AG08395 (cell line): ENCODE results near the gene DNM3.
A peak's percentile ranks its signal among the peaks of the same experiment; 100 is the strongest.

Source experiments
- DNase-seq: peaks from one replicate; pipeline ENCODE4 v3.0.0; 2012; ENCODE audit warnings: mixed read lengths, low spot score

The DNM3 gene

DNA sequence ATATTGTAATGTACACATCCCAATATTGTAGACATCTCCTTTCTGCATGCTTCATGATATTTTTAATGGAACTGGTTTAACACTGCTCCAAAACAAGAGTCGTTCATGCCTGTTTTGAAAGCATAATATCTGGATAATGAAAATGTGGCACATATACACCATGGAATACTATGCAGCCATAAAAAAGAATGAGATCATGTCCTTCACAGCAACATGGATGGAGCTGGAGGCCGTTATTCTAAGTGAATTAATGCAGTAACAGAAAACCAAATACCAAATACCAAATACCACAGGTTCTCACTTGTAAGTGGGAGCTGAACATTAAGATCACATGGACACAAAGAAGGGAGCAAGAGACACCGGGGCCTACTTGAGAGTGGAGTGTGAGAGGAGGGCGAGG lies 487.0 kb downstream of the DNM3 start:
- DNase-seq, result no peak

DNA sequence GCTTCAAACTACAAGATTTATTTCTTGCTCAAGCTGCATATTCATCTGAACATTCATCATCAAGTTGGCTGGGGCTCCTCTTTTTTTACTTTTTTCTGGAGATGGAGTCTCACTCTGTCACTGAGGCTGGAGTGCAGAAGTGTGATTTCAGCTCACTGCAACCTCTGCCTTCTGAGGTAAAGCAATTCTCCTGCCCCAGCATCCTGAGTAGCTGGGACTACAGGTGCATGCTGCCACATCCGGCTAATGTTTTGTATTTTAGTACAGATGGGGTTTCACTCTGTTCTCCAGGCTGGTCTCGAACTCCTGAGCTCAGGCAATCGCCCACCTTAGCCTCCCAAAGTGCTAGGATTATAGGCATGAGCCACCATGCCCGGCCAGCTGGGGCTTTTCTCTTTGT lies 490.9 kb downstream of the DNM3 start:
- DNase-seq, result no peak

DNA sequence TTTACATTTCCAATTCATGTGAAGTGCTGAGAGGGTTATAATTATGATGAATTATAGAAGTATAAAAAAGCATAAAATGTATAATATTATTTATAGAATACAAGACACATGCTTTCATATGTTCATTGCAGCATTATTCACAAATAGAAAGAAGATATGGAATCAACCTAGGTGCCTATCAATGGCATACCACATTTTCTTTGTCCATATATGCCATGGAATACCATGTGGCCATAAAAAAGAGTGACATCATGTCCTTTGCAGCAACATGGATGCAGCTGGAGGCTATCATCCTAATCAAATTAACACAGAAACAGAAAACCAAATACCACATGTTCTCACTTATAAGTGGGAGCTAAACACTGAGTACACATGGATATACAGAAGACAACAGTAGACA lies 494.1 kb downstream of the DNM3 start:
- no peak for DNase-seq

DNA sequence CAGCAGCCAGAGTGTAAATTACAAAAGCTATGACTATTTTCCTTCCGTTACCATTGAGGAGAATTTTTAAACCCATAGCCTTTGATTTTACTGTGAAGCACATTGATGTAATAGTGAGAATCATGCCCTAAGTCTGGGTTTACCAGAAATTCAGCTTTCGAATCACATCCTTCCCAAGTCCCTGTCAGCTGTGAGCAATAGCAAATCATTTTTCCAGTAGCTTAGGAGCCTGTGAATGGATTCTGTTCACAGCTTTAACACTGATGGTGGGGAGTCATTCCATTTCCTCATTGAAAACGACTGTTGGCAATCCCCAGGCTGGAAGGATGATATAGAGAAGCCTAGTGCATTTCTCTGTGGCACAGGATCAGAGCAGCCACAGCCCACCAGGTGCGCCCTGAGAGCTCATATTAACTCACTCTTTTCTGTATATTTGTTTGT lies 497.0 kb downstream of the DNM3 start:
- no peak for DNase-seq

DNA sequence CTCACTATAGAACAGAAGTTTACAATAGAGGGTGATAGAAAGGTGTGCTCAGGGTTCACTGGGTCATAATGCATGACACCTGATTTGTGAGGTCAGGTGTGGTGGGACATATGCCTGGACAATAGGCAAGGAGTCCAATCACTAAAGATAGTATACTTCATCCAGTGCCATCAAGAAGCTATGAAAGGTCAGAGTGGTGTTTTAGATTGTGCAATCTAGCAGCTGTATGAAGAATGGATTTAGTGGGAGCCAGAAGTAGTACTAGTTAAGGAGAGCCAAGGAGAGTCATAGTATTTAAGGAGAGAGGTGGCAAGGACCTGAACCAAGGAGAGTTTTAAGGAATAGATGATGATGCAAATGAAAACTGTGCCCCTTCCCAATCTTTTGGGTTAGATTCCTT lies 498.5 kb downstream of the DNM3 start:
- DNase-seq, result no peak

DNA sequence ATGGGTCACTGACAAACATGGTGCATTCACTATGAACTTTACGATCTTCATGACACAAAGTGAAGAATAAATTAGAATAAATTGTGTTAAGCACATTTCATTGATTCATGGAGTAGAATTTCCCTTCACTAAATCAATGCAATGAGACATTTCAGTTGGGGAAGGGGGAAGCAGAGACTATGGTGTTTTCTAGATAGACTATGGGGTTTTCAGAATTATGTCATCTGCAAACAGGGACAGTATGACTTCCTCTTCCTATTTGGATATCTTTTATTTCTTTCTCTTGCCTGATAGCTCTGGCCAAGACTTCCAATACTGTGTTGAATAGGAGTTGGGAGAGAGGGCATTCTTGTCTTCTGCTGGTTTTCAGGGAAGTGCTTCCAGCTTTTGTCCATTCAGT lies 499.2 kb downstream of the DNM3 start:
- DNase-seq, result no peak

DNA sequence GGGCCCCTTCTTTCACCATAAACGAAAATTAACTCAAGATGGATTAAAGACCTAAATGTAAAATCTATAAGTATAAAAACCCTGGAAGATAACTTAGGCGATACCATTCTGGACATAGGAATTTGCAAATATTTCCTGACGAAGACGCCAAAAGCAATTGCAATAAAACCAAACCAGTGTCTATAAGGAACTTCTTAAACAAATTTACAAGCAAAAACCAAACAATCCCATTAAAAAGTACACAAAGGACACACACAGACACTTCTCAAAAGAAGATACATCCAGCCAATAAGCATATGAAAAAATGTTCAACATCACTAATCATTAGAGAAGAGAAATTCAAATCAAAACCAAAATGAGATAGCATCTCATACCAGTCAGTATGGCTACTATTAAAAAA lies 500.4 kb downstream of the DNM3 start:
- DNase-seq, result no peak

DNA sequence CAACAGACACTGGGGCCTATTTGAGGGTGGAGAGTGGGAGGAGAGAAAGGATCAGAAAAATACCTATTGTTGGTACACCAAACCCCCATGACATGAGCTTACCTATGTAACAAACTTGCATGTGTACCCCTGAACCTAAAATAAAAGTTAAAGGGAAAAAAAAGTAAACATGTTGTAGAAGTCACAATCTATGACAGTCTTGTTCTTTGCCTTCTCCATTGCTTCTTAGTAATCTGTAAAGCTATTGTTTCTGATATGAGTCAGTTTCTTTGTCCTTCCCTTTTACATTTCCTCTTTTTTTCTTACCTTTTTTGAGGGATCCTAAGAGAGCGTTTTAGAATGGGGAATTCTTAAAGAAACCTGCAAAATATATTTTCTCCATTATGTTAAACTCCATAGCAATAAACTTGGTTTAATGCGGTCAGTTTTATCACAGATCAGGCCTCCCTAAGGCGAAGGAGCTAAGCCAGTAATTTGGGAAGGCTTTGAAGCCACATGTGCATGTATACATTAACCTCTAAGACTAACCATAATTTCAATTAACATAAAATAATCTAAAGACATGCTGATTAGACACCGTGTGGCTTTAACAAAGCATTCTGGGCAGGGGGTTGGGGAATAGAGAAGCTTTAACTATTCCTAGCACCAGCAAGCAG lies 501.4 kb downstream of the DNM3 start:
- no peak for DNase-seq

DNA sequence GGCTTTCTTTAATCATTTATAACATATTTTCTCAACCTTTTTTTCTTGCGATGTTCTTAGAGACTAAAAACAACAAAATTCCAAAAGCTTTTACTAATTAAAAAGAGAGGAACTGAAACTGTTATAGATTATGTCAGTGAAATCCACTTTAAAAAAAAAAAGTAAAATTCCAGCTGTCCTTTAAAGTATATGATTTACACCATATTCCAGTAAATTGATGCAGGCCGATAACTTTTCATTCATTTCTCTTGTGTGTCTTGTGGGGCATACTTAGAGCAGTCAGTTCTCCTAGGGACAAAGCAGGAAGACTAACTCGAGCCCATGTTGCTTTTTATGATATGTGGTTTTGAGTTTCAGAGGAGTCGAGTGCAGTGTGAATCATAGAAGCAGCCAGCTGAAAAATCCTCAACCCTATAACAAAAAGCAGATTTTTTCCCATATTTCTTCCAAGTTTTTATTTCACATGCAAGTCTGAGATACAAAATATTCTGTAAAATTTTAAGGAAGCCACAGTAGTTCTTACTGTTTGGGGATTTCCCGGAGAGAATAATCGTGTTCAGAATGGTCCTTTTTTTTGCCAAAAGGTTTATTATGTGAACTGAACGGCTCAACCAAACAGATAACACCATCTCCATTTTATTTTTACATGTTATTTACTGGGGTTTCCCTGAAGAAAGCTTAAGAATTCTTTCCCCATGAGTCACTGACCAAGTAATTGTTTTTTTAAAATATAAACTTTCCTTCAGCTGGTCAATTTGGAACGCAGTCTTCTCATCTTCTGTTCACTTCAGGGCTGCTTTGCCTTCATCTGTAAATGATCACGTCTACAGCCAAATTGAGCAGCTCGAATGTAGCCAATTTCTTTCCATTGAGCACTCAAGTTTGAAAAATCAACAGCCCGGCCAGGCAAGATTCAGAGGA lies 502.2 kb downstream of the DNM3 start:
- DNase-seq, result peak; percentile 69

DNA sequence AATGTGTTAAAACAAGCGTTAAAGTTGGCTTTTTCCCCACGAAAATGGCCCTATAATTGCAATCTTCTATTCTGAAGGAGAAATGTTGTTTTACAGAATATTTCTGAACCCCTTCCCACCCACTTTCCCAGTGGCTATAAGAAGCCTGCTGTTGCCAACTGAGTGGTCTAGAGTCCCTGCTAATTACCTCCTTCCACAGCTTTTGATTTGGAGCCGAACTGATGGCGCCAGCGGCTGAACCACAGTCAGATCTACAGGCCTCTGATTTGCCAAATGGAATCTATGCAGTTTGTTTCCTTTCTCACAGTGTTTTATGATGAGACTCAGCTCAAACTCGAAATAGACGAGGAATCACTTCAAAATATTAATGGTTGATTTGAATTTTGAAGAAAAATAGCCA lies 503.1 kb downstream of the DNM3 start:
- no peak for DNase-seq

DNA sequence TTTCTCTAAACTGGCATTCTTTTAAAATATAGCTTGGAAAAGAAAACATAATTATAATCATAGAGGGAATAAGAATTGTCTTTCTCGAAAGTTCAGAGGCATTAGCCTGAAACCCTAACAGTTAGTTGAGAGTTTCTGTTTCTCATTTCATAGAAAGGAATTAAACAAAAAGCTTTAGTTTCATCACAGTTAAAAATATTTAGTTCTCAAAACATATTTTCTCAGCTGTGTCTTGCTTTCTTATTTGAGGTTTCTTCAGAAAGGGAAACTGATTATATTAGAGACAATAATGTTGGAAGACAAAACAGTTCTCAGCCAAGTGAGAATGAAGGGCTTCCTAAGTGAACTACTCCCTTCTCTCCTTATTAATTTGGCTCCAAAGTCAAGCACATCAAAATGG lies 503.8 kb downstream of the DNM3 start:
- DNase-seq, result no peak

DNA sequence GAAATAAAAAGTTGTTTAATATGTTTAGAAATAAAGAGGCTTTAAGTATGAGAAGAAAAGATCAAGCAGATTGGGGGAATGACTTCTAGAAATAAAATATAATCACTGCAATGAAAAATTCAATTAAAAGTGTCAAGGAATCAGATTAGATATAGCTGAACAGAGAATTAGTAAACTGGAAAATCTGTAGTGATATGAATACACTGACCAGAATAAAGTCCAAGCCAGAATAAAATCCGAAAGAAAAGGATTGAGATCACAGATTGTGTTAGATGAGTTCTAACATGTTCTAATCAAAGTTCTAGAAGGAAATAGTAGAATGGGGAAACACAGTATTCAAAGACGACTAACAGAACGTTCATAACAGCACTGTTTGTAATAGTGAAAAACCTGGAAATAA lies 506.1 kb downstream of the DNM3 start:
- DNase-seq, result no peak

DNA sequence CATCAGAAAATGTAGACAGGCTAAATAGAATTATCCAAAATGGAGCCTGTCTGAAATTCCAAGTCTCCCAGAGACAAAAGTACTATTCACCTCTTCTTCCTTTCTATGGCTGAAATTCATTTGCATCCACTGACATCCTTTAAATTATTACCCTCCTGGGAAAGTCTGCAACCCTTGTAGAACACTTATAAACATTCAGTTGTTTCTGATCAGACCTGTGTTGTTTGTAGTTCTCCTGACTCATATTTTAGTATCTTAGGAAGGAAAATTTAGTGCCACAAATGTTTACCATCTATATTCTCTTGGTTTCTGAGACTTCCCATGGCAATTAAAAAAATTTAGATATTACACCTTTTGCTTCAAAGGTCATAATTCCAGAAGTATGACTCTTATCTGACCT lies 509.6 kb downstream of the DNM3 start:
- DNase-seq, result no peak

DNA sequence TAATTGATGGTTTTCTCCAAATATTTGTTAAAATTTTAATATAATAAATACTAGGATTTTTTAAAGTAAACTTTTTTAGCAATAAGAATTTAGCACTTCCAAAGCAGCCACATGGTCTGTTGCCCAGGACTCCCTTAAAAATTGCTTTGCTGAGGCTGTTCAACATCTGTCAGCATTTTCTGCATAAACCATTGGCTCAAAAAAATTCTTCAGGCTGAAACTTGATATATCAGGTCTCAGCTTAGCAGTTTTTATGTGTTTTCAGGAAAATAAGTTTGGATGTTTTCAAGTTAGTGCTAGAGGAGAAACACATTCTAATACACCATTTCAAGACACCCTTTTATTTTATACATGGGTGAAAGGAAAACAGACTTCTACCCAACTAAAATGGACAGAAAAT lies 510.0 kb downstream of the DNM3 start:
- DNase-seq, result no peak

DNA sequence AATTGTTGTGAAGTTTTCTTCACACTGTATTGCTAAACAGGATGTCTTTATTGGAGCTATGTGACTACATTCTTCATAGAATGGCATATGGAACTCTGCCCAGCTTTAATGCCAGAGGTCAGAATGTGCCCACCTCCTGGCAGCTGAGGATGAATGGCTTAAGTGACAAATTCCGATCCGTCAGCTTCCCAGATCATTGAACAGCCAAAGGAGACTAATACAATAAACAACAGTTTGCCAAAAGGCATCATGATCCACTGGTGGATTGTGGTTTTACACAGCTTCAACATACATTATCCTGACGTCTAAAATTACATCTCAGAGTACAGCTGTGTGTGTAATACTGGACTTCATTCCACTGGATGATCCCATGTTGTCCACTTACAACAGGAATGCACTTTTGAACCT lies 510.5 kb downstream of the DNM3 start:
- DNase-seq, result no peak

DNA sequence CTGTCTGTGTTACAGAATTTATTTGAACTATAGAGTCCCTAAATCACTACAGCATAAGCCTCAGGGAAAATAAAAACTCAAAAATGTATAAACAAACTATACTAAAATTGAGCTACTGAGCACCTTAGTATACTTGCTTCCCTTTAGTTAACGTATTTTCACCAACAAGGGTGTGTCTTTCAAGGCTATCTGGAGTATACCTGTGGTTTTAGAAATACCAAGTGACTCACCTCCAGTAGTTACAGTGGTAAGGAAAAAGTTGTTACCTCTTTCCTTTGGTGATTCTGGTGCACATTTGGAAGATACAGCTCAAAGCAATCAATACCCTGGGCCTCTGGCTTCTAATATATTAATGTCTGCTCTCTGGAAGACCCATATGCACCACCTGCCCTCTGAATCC lies 511.1 kb downstream of the DNM3 start:
- no peak for DNase-seq

DNA sequence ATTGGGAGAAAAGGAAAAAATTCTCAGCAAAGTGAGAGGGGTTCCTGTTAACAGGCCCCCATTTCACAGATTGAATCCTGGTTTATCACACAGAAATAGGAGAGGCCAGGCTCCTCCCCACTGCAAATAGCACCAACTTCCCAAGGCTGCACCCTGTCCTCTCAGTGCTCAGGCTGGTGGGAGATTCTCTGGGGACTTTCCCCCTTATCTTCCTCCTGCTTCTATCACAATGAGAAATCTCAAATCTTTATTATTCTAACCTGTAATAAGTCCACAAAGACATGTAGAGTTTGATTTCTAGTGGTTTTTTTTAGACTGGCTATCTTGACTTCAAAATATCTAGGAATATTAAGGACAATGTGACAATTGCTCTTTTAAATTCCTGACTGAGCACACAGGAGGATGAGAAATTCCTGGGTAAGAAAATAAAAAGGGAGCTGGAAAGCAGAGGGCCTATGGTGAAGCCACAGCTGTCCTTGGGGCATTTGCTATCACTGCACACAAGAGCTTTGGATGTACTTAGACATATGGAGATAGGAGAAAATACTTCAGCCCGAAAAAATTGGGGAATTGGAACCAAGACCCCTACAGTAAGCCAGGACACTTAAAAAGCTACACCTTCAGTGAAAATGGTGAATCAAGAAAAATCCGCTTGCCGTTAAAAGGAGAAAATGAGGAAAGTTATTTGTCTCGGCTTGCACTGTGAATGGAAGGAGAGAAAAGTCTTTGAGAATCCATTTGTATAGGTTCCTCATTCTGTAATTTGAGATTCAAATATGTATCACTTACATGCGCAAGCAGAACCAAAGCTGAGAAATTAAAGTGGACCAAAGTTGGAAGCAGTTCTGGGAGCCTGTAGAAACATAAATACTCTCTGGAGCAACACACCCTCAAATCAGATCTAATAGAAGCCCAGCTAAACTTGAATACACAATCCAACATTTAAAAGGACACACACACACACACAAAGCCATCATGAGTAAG lies 513.3 kb downstream of the DNM3 start:
- DNase-seq, result no peak

DNA sequence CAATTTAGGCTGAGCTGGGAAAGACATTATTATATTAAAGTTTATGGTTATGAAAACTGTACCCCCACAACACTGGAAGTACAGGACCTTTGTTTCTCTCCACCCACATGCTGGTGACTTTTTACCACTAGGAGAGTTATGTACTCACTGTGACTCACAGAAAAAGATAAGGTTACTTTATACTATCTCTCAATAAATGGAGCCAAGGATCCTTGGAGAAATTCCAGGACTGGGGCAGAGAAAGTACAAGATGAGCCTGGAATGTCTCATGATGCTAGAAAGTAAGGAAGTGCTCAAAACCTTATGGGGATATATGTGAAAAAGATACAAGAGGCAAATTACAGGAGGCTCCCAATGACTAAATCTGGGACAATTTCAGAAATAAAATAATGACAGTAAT lies 515.3 kb downstream of the DNM3 start:
- DNase-seq, result no peak

DNA sequence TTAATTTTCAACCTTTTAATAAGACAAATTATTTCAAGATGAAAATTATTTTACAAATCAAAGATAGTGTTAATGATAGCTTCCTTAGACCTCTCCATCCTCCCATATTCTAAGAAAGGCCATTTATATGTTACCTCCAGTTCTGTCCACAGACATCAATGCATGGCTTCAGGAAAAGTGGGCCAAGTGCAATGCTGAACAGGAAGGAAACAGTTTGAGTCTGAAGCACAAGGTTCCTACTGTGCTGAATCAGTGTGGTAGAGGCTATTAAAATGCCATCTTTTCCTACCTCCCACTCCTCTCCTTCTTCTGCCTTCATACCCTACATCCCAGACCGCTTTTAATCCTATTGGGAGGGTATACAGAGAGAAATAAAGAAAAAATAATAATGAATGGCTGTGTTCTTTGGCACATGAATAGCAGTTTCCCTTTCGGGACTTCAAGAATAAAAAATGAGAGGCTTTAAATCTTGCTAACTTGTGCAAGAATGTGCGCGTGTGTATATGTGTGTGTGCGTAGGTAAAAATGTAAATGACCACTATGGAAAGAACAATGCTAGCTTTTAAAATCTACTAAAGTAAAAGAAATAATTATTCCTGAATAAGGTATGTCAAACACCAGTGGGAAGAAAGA lies 516.6 kb downstream of the DNM3 start:
- no peak for DNase-seq

DNA sequence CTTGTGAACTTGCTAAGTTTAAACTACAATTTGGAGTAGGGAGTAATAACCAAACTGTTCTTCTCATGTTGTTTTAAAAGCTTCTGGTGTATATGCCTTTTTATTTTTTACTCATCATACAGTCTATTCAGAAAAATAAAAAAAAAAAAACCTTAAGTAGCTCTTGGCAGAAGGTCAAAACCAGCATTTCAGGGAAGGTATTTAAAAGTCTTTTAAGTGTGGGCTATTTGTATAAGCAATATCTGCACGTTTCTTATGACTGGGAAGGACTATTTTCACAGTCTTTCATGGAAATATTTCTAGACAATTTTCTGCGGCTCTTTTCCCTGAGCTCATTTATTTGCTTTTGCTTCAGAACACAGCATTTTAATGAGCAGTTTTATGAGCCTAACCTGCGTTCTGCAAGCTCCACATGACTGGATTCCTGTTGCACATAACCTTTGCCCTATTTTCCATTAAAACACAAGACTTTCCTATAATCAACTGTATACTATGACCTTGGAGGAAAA lies 518.2 kb downstream of the DNM3 start:
- DNase-seq, result no peak

DNA sequence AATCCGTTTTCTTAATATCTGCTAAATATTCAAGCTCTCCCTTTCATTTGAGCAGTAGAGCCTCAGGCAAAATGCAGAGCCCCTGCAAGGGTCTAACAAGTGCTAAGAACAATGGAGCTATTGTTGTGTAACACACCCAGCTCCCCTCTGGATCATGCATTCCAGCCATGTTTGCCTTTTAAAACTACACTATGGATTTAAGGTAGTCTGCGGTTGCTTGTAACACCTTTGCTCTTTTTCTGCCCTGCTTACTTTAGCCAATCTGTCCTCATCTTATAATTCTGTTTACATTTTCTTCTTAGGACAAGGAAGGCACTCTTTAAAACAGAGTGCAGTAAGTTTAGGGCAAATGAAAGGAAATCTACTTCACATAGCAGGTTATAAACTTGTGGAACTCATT lies 519.2 kb downstream of the DNM3 start:
- no peak for DNase-seq

DNA sequence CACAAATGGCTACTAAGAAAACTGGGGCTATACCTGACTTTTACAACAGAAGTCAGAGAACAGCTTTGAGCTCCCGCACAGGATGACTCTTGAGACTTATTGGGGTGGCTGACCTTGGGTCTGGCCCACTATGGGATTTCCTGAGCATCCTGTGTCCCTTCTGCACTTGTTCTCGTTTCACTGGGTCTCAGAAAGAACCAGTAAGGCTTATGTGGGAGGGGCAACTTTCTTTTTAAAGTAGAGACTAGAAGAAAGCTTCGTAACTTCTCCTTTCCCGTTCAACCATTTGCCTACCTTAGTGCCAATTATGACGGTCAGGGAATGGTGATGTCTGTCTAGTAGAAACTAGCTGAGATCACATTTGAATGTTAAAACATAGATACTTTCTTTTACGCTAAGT lies 519.7 kb downstream of the DNM3 start:
- no peak for DNase-seq
